HCT116 (cell line): ENCODE results near the gene CAPN10. TPM values are rescaled to one million over a fixed set of nuclear protein-coding genes. Genes with fewer than 3 reads are reported as not detected.

ENCODE experiments used
- ATAC-seq: fragments of 200-7000 bp; cut with Tn5 transposase; 2 replicates; pipeline ENCODE4 v1.9.1; 2020; ENCODE audit warnings: mild to moderate bottlenecking, moderate library complexity
- BruUV-seq: library from RNA; stranded (reverse); fragments of 400-500 nt; replicated peaks from 2 replicates; lab custom pipeline; 2021; lab: Mats Ljungman, UMichigan
- CTCF ChIA-PET: fragments of 300-600 bp; sonication (Branson Sonifier 250); formaldehyde crosslinking; loops from one replicate; lab custom pipeline; 2021; ENCODE audit warnings: antibody characterized with exemption; lab: Charles Lee
- POLR2A ChIA-PET: fragments of 300-600, 350-600 bp; sonication (Branson Sonifier 250); formaldehyde crosslinking; loops from one replicate; lab custom pipeline; 2021; ENCODE audit warnings: antibody characterized with exemption; lab: Charles Lee
- RAD21 ChIA-PET, 2 experiments: fragments of 300-600 bp; sonication (Branson Sonifier 250); formaldehyde crosslinking; loops; one replicate each; lab custom pipeline; 2023; ENCODE audit warnings: low total read pairs in 2 of 2; ENCODE audit not compliant: uncharacterized antibody in 2 of 2, unreplicated experiment in 2 of 2, low non-redundant PET in 1 of 2; lab: Charles Lee
- DNase-seq: peaks from one replicate; pipeline ENCODE4 v3.0.0-alpha.2; 2010; ENCODE audit warnings: low read depth, low spot score
- H2AFZ ChIP-seq: fragments of 200-600 bp; shearing (Covaris generic), sonication (generic); 2 replicates; pipeline ENCODE4 v1.6.1; 2017; ENCODE audit warnings: low read depth, mixed run types, mixed read lengths, antibody characterized with exemption, low read length; ENCODE audit not compliant: poor library complexity, severe bottlenecking
- H3K27ac ChIP-seq: 2 replicates; pipeline ENCODE4 v1.5.1; 2012; ENCODE audit warnings: low read depth, low read length
- H3K27me3 ChIP-seq: fragments of 200-600 bp; sonication (generic); 2 replicates; pipeline ENCODE4 v1.6.1; 2016; ENCODE audit warnings: mixed run types, low read length, mixed read lengths; ENCODE audit not compliant: insufficient read depth
- H3K36me3 ChIP-seq, 2 experiments: fragments of 200-500 bp in 1 of 2; fragments of 200-600 bp in 1 of 2; sonication (Bioruptor generic) in 1 of 2; sonication (generic) in 1 of 2; 2 replicates each; pipeline versions ENCODE4 v1.5.1 to v1.6.1; 2014 to 2016; ENCODE audit warnings: low read length in 2 of 2, inconsistent platforms in 1 of 2, mixed read lengths in 1 of 2, mixed run types in 1 of 2; ENCODE audit not compliant: insufficient read depth in 2 of 2, control insufficient read depth in 1 of 2
- H3K4me1 ChIP-seq, 2 experiments: fragments of 200-600 bp in 1 of 2; sonication (generic) in 1 of 2; 2 replicates each; pipeline versions ENCODE4 v1.5.1 to v1.6.1; 2012 to 2017; ENCODE audit warnings: low read length in 2 of 2, inconsistent platforms in 1 of 2, mild to moderate bottlenecking in 1 of 2, mixed read lengths in 1 of 2, mixed run types in 1 of 2, moderate library complexity in 1 of 2; ENCODE audit not compliant: insufficient read depth in 2 of 2, control insufficient read depth in 1 of 2
- H3K4me2 ChIP-seq: fragments of 200-600 bp; sonication (generic); 2 replicates; pipeline ENCODE4 v1.6.1; 2017; ENCODE audit warnings: mixed run types, low read length, mixed read lengths
- H3K4me3 ChIP-seq, 2 experiments: fragments of 200-600 bp in 1 of 2; sonication (generic) in 1 of 2; replicated peaks in 1 of 2; 2 replicates each; pipeline ENCODE4 v1.5.1; 2011 to 2016; ENCODE audit warnings: low read length in 2 of 2, control low read depth in 1 of 2, low read depth in 1 of 2, mild to moderate bottlenecking in 1 of 2, mixed read lengths in 1 of 2, mixed run types in 1 of 2
- H3K79me2 ChIP-seq: fragments of 200-600 bp; sonication (generic); 2 replicates; pipeline ENCODE4 v1.6.1; 2017; ENCODE audit warnings: mild to moderate bottlenecking, mixed run types, low read length, moderate library complexity, mixed read lengths; ENCODE audit not compliant: insufficient read depth
- H3K9ac ChIP-seq: fragments of 200-600 bp; sonication (generic); 2 replicates; pipeline ENCODE4 v1.6.1; 2016; ENCODE audit warnings: low read length, mixed read lengths
- H3K9me2 ChIP-seq: fragments of 200-600 bp; sonication (generic), shearing (Covaris generic); 2 replicates; pipeline ENCODE4 v1.6.1; 2017; ENCODE audit warnings: mixed run types, mild to moderate bottlenecking, moderate library complexity; ENCODE audit not compliant: insufficient read depth
- H3K9me3 ChIP-seq, 2 experiments: fragments of 200-500 bp in 1 of 2; fragments of 200-600 bp in 1 of 2; sonication (Bioruptor generic) in 1 of 2; sonication (generic) in 1 of 2; 2 replicates each; pipeline ENCODE4 v1.6.1; 2014 to 2017; ENCODE audit warnings: low read length in 2 of 2, mixed read lengths in 2 of 2, inconsistent platforms in 1 of 2, low read depth in 1 of 2, mild to moderate bottlenecking in 1 of 2, mixed run types in 1 of 2, moderate library complexity in 1 of 2; ENCODE audit not compliant: control insufficient read depth in 1 of 2, insufficient read depth in 1 of 2
- H4K20me1 ChIP-seq: fragments of 200-600 bp; sonication (generic), shearing (Covaris generic); 2 replicates; pipeline ENCODE4 v1.6.1; 2017; ENCODE audit warnings: mixed run types, mild to moderate bottlenecking, moderate library complexity; ENCODE audit not compliant: insufficient read depth
- CBX3 ChIP-seq: IDR thresholded peaks from 2 replicates; pipeline ENCODE4 v1.6.1; 2012; ENCODE audit warnings: low read depth
- CEBPB ChIP-seq: IDR thresholded peaks from 2 replicates; pipeline ENCODE4 v1.6.1; 2012; ENCODE audit warnings: low read depth
- EGR1 ChIP-seq: IDR thresholded peaks from 2 replicates; pipeline ENCODE4 v1.6.1; 2012; ENCODE audit warnings: low read depth
- ELF1 ChIP-seq: IDR thresholded peaks from 2 replicates; pipeline ENCODE4 v1.6.1; 2012; ENCODE audit warnings: low read depth, borderline replicate concordance
- EZH2phosphoT487 ChIP-seq: fragments of 200-600 bp; IDR thresholded peaks from 2 replicates; pipeline ENCODE4 v1.6.1; 2018; ENCODE audit warnings: antibody characterized with exemption, borderline replicate concordance
- FOSL1 ChIP-seq: IDR thresholded peaks from 2 replicates; pipeline ENCODE4 v1.6.1; 2012; ENCODE audit warnings: low read depth
- JUND ChIP-seq: IDR thresholded peaks from 2 replicates; pipeline ENCODE4 v1.6.1; 2012
- POLR2A ChIP-seq: IDR thresholded peaks from 2 replicates; pipeline ENCODE4 v1.7.0; 2011; ENCODE audit warnings: borderline replicate concordance; ENCODE audit not compliant: insufficient read depth, insufficient read length; ENCODE audit errors: extremely low read depth
- POLR2AphosphoS5 ChIP-seq: IDR thresholded peaks from 2 replicates; pipeline ENCODE4 v1.6.1; 2011; ENCODE audit warnings: mild to moderate bottlenecking, low read depth, low read length, moderate library complexity
- RAD21 ChIP-seq: IDR thresholded peaks from 2 replicates; pipeline ENCODE4 v1.6.1; 2012; ENCODE audit warnings: low read depth, mild to moderate bottlenecking
- SIN3A ChIP-seq: IDR thresholded peaks from 2 replicates; pipeline ENCODE4 v1.6.1; 2012; ENCODE audit warnings: low read depth
- SP1 ChIP-seq: IDR thresholded peaks from 2 replicates; pipeline ENCODE4 v1.6.1; 2012; ENCODE audit warnings: low read depth
- TCF7L2 ChIP-seq: IDR thresholded peaks from 2 replicates; pipeline ENCODE4 v1.7.0; 2011; ENCODE audit warnings: borderline replicate concordance, inconsistent platforms; ENCODE audit not compliant: insufficient read depth, insufficient read length; ENCODE audit errors: extremely low read depth
- YY1 ChIP-seq: IDR thresholded peaks from 2 replicates; pipeline ENCODE4 v1.6.1; 2011; ENCODE audit warnings: low read length, low read depth, moderate library complexity, mild to moderate bottlenecking; ENCODE audit not compliant: insufficient replicate concordance; ENCODE audit errors: extremely low read depth
- ZNF274 ChIP-seq: fragments of 200-500 bp; sonication (Bioruptor generic); IDR thresholded peaks from 2 replicates; pipeline ENCODE4 v1.6.1; 2014; ENCODE audit warnings: mild to moderate bottlenecking, low read depth, low read length, inconsistent platforms
- intact Hi-C: fragments of 100-400 bp; cut with micrococcal nuclease; formaldehyde crosslinking; loops from 2 replicates; pipeline ENCODE4 v1.10.0; 2022
- total RNA-seq: library from RNA; stranded (reverse); gene quantifications from one replicate; pipeline ENCODE4 v1.2.1, GENCODE V29; 2021; ENCODE audit not compliant: unreplicated experiment
- TF ChIP-seq, protein P1 (sequence below): IDR thresholded peaks from 2 replicates; pipeline ENCODE4 v1.6.1; 2012
- TF ChIP-seq, protein P2 (sequence below): IDR thresholded peaks from 2 replicates; pipeline ENCODE4 v1.6.1; 2012; ENCODE audit warnings: low read depth
- TF ChIP-seq, protein P3 (sequence below), 3 experiments: fragments of 200-600 bp in 1 of 3; sonication (generic) in 1 of 3; IDR thresholded peaks in 2 of 3; conservative IDR thresholded peaks in 1 of 3; 2 replicates each; pipeline ENCODE4 v1.5.1; 2012 to 2017; ENCODE audit warnings: low read depth in 2 of 3, low read length in 2 of 3, antibody characterized with exemption in 1 of 3, borderline replicate concordance in 1 of 3, control low read depth in 1 of 3, mild to moderate bottlenecking in 1 of 3, mixed read lengths in 1 of 3, mixed run types in 1 of 3, moderate library complexity in 1 of 3; ENCODE audit not compliant: insufficient read depth in 1 of 3

Gene CAPN10
- total RNA-seq, 1 experiment from 2014 or later, result 40.7 TPM

DNA sequence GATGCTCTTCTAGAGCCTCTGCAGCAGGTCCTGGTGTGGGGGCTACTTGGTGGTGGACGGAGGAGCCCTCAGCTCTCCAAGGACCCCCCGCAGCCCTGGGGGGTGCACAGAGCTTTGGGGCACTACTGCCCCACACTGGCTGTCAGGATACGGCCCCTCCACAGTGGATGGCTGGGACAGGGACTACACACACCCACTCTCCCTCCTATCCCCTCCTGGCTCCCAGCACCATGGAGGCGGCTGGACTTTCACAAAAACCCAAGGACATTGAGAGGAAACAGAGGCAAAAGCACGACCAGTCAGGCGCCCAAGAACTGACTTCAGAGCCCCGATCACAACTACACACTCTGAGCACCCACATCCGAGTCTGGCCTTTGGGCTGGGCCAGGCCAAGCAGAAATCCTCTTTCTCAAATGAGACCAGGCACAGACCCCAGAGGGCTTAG, 51.4 kb downstream of the CAPN10 start:
- Histone ChIP-seq H3K27me3 (peaks cover 10% of the 10 kb centered on the region; the same call in 1 of the 2 replicates), H3K79me2 (no peaks in the 10 kb centered on the region), H3K36me3 (no peaks in the 10 kb centered on the region), H3K27ac (no peak overlapping the region), H4K20me1 (no peaks in the 10 kb centered on the region), H3K9ac (no peak overlapping the region), H2AFZ (no peak overlapping the region), H3K4me1 (no peaks in the 10 kb centered on the region), H3K4me2 (no peak overlapping the region), H3K9me3 (peaks cover 5 to 6% of the 10 kb centered on the region in 2 experiments; a peak in 2 of 4 replicates), H3K4me3 (no peak overlapping the region), H3K9me2 (no peaks in the 10 kb centered on the region)
- no TSS peak for BruUV-seq
- RAD21 ChIA-PET, result no interaction called here
- ATAC-seq (no peak), DNase-seq (no peak)
- intact Hi-C loops, result loop anchor here (1.0 kb wide), 1 partner anchor 32 kb away; no protein-coding TSS in a partner anchor
- POLR2A ChIA-PET, result no interaction called here
- CTCF ChIA-PET, result no interaction called here
- TF ChIP-seq CEBPB (no peak), SIN3A (no peak), FOSL1 (no peak), TCF7L2 (no peak), POLR2A (no peak), EGR1 (no peak), JUND (no peak), EZH2phosphoT487 (no peak), ELF1 (no peak), CBX3 (no peak), POLR2AphosphoS5 (no peak), YY1 (no peak), ZNF274 (no peak), RAD21 (no peak), SP1 (no peak)
- TF ChIP-seq, protein P1, sequence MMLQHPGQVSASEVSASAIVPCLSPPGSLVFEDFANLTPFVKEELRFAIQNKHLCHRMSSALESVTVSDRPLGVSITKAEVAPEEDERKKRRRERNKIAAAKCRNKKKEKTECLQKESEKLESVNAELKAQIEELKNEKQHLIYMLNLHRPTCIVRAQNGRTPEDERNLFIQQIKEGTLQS, result no peak
- TF ChIP-seq, protein P2, sequence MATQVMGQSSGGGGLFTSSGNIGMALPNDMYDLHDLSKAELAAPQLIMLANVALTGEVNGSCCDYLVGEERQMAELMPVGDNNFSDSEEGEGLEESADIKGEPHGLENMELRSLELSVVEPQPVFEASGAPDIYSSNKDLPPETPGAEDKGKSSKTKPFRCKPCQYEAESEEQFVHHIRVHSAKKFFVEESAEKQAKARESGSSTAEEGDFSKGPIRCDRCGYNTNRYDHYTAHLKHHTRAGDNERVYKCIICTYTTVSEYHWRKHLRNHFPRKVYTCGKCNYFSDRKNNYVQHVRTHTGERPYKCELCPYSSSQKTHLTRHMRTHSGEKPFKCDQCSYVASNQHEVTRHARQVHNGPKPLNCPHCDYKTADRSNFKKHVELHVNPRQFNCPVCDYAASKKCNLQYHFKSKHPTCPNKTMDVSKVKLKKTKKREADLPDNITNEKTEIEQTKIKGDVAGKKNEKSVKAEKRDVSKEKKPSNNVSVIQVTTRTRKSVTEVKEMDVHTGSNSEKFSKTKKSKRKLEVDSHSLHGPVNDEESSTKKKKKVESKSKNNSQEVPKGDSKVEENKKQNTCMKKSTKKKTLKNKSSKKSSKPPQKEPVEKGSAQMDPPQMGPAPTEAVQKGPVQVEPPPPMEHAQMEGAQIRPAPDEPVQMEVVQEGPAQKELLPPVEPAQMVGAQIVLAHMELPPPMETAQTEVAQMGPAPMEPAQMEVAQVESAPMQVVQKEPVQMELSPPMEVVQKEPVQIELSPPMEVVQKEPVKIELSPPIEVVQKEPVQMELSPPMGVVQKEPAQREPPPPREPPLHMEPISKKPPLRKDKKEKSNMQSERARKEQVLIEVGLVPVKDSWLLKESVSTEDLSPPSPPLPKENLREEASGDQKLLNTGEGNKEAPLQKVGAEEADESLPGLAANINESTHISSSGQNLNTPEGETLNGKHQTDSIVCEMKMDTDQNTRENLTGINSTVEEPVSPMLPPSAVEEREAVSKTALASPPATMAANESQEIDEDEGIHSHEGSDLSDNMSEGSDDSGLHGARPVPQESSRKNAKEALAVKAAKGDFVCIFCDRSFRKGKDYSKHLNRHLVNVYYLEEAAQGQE, result no peak
- TF ChIP-seq, protein P3, sequence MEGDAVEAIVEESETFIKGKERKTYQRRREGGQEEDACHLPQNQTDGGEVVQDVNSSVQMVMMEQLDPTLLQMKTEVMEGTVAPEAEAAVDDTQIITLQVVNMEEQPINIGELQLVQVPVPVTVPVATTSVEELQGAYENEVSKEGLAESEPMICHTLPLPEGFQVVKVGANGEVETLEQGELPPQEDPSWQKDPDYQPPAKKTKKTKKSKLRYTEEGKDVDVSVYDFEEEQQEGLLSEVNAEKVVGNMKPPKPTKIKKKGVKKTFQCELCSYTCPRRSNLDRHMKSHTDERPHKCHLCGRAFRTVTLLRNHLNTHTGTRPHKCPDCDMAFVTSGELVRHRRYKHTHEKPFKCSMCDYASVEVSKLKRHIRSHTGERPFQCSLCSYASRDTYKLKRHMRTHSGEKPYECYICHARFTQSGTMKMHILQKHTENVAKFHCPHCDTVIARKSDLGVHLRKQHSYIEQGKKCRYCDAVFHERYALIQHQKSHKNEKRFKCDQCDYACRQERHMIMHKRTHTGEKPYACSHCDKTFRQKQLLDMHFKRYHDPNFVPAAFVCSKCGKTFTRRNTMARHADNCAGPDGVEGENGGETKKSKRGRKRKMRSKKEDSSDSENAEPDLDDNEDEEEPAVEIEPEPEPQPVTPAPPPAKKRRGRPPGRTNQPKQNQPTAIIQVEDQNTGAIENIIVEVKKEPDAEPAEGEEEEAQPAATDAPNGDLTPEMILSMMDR (IDR thresholded peaks at IDR 0.05 in 2 of 3, conservative IDR thresholded peaks at IDR 0.05 in 1 of 3; ENCODE audit: borderline replicate concordance in 1 of 3, insufficient read depth in 1 of 3, low read depth in 2 of 3, low read length in 2 of 3), result no peak
